Stimulated activated CD4-positive, alpha-beta T cell treated with anti-CD3 and anti-CD28 coated beads, Interleukin-12 subunit alpha, Interleukin-12 subunit beta, amount 100 ng/mL, for 48 hours (primary cell): ENCODE measurements around the gene HSPA1B.
"Not testable (repeated sequence)": the region's sequence is repeated elsewhere in the genome, so short reads cannot be mapped to it uniquely, and the experiment has no call there.

ENCODE experiments used
- DNase-seq, 3 donors: peaks; one replicate each; pipeline ENCODE4 v3.0.0-alpha.2; 2020; ENCODE audit warnings: low read depth in 2 of 3, low spot score in 1 of 3

The HSPA1B gene

GRCh38 chr6:31858707-31859106 is 31.2 kb downstream of the HSPA1B start:
- no peak for DNase-seq

- DNase-seq = no peak
These were observed 32.4 kb downstream of the HSPA1B start for GRCh38 chr6:31859923-31860322.

- no peak for DNase-seq
These were observed 32.8 kb downstream of the HSPA1B start for GRCh38 chr6:31860349-31860748.

GRCh38 chr6:31861150-31861549 is 33.6 kb downstream of the HSPA1B start:
- no peak for DNase-seq

GRCh38 chr6:31861919-31862343 is 34.4 kb downstream of the HSPA1B start:
- DNase-seq = no peak

- peak; percentile 96 to 99 (median 99) for DNase-seq
These were observed 35.1 kb downstream of the HSPA1B start, which contains the start of gene NEU1 for GRCh38 chr6:31862344-31863235. Gene NEU1 (minus strand): TSS chr6:31862821. CDS start chr6:31862776, 45 bp downstream.

- not testable (repeated sequence) for DNase-seq
These were observed 36.6 kb downstream of the HSPA1B start for GRCh38 chr6:31864123-31864562.

GRCh38 chr6:31864818-31865204 is 37.3 kb downstream of the HSPA1B start:
- DNase-seq = no peak

GRCh38 chr6:31865205-31866118 is 37.9 kb downstream of the HSPA1B start:
- DNase-seq = no peak

- DNase-seq = not testable (repeated sequence)
These were observed 41.1 kb downstream of the HSPA1B start for GRCh38 chr6:31868658-31868971.

GRCh38 chr6:31869343-31869742 is 41.8 kb downstream of the HSPA1B start:
- DNase-seq = no peak

- DNase-seq = no peak
These were observed 42.9 kb downstream of the HSPA1B start for GRCh38 chr6:31870385-31870921.

GRCh38 chr6:31871046-31871659 is 43.6 kb downstream of the HSPA1B start:
- no peak for DNase-seq

- no peak for DNase-seq
These were observed 46.6 kb downstream of the HSPA1B start for GRCh38 chr6:31874084-31874670.

GRCh38 chr6:31874836-31875572 is 47.5 kb downstream of the HSPA1B start:
- no peak for DNase-seq

- DNase-seq = no peak
These were observed 48.3 kb downstream of the HSPA1B start for GRCh38 chr6:31875877-31876276.

GRCh38 chr6:31876357-31876756 is 48.8 kb downstream of the HSPA1B start:
- DNase-seq = no peak

- no peak for DNase-seq
These were observed 49.6 kb downstream of the HSPA1B start for GRCh38 chr6:31877125-31877650.

GRCh38 chr6:31877651-31878161 is 50.2 kb downstream of the HSPA1B start:
- DNase-seq = no peak

- no peak for DNase-seq
These were observed 50.7 kb downstream of the HSPA1B start for GRCh38 chr6:31878222-31878621.
